ENCODE results near the gene DOP1B. TPM values are rescaled to one million over a fixed set of nuclear protein-coding genes. Genes with fewer than 3 reads are reported as not detected.

DOP1B gene
- total RNA-seq, 1 donor from 2014 or later, result 13.5 TPM

DNA sequence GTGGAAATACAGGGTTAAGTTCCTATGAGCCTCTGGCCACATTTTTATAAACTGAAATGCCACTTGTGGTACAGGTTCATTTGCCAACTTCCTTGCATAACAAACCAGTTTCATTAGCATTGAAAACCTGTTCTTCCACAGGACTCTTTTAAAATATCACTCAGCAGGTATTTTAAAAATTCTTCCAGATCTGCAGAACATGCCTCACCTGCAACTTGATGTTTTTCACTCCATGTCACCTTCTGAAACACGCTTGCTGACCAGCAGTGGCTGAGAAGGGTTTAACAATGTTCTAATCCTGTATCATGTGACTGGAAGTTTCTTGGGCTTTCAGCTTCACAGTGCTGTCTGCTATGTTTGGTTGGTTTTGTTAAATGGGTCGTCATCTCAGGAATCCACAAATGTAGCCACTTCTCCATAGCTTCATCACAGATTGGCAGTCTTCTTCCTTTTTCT lies 39.3 kb upstream of the DOP1B start:
- H3K4me1 Mint-ChIP-seq, result peaks cover 10% of the 10 kb centered on the region
- TF ChIP-seq, protein P1, sequence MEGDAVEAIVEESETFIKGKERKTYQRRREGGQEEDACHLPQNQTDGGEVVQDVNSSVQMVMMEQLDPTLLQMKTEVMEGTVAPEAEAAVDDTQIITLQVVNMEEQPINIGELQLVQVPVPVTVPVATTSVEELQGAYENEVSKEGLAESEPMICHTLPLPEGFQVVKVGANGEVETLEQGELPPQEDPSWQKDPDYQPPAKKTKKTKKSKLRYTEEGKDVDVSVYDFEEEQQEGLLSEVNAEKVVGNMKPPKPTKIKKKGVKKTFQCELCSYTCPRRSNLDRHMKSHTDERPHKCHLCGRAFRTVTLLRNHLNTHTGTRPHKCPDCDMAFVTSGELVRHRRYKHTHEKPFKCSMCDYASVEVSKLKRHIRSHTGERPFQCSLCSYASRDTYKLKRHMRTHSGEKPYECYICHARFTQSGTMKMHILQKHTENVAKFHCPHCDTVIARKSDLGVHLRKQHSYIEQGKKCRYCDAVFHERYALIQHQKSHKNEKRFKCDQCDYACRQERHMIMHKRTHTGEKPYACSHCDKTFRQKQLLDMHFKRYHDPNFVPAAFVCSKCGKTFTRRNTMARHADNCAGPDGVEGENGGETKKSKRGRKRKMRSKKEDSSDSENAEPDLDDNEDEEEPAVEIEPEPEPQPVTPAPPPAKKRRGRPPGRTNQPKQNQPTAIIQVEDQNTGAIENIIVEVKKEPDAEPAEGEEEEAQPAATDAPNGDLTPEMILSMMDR (conservative IDR thresholded peaks at IDR 0.05), result no peak
- H3K9me3 Mint-ChIP-seq, result no peaks in the 10 kb centered on the region
- H3K27me3 Mint-ChIP-seq (ENCODE audit: low read depth), result no peaks in the 10 kb centered on the region
- DNase-seq (ENCODE audit: low read depth, low spot score), result no peak
- H3K36me3 Mint-ChIP-seq (ENCODE audit: low read depth), result no peaks in the 10 kb centered on the region
- no peak overlapping the region for H3K27ac Mint-ChIP-seq (ENCODE audit: unreplicated experiment)
- no peak overlapping the region for H3K4me3 Mint-ChIP-seq

DNA sequence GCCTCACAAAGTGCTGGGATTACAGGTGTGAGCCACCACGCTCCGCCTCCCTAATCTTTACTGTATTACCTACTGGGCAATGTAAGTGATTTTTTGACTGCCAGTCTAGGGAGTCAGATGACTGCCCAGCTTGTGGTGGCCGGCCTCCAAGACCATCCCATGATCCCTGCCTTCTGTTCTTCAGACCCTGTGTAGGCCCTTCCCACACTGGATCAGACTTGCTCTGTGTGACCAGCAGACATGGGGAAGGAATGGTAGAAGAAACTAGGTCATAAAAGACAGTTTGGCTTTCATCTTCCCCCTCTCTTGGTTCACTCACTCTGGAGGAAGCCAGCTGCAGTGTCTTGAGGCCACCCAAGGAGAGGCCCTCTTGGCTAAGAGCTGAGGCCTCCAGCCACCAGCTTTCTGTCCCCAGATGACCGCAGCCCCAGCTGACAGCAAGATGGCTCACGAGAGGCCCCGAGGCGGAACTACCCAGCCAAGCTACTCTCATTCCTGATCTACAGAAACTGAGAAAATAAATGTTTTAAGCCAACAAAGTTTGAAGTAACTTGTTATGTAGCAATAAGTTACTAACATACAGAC lies 36.2 kb upstream of the DOP1B start:
- Mint-ChIP-seq H3K4me1 (no peaks in the 10 kb centered on the region), H3K9me3 (no peaks in the 10 kb centered on the region)
- TF ChIP-seq, protein P1 (conservative IDR thresholded peaks at IDR 0.05), result no peak

DNA sequence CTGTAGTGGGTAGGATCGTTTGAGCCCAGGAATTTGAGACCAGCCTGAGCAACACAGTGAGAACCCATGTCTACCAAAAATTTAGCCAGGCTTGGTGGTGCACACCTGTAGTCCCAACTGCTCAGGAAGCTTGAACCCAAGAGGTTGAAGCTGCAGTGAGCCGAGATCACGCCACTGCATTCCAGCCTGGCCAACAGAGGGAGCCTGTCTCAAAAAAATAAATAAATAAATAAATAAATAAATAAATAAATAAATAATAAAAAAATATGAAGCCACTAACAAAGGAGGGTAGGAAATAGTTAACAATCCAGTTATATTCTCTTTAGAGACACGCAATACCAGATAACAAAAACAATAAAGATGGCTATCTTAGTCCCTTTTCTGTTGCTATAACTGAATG lies 33.6 kb upstream of the DOP1B start:
- DNase-seq (ENCODE audit: low read depth, low spot score), result no peak
- Mint-ChIP-seq H3K36me3 (ENCODE audit: low read depth) (no peaks in the 10 kb centered on the region), H3K4me1 (peaks cover 3% of the 10 kb centered on the region), H3K9me3 (no peaks in the 10 kb centered on the region), H3K4me3 (no peak overlapping the region), H3K27me3 (ENCODE audit: low read depth) (peaks cover 4% of the 10 kb centered on the region), H3K27ac (ENCODE audit: unreplicated experiment) (no peak overlapping the region)
- TF ChIP-seq, protein P1 (conservative IDR thresholded peaks at IDR 0.05), result peak; percentile 51

More for the DNA sequence above, 36.2 kb upstream of the DOP1B start:
- Mint-ChIP-seq H3K27ac (ENCODE audit: unreplicated experiment) (no peak overlapping the region), H3K4me3 (no peak overlapping the region), H3K27me3 (ENCODE audit: low read depth) (no peaks in the 10 kb centered on the region), H3K36me3 (ENCODE audit: low read depth) (no peaks in the 10 kb centered on the region)
- no peak for DNase-seq (ENCODE audit: low read depth, low spot score)

- no peak overlapping the region for H3K4me3 Mint-ChIP-seq
- no peaks in the 10 kb centered on the region for H3K9me3 Mint-ChIP-seq
- H3K4me1 Mint-ChIP-seq, result peaks cover 3% of the 10 kb centered on the region
- DNase-seq (ENCODE audit: low read depth, low spot score), result no peak
- H3K36me3 Mint-ChIP-seq (ENCODE audit: low read depth), result no peaks in the 10 kb centered on the region
- no peak overlapping the region for H3K27ac Mint-ChIP-seq (ENCODE audit: unreplicated experiment)
- H3K27me3 Mint-ChIP-seq (ENCODE audit: low read depth), result peaks cover 11% of the 10 kb centered on the region
- TF ChIP-seq, protein P1 (conservative IDR thresholded peaks at IDR 0.05), result no peak
Observed at GRCh38 chr21:36124395-36124794, 32.2 kb upstream of the DOP1B start.

GRCh38 chr21:36125512-36126207 lies 31.0 kb upstream of the DOP1B start:
- Mint-ChIP-seq H3K36me3 (ENCODE audit: low read depth) (no peaks in the 10 kb centered on the region), H3K9me3 (no peaks in the 10 kb centered on the region), H3K27me3 (ENCODE audit: low read depth) (peaks cover 16% of the 10 kb centered on the region), H3K27ac (ENCODE audit: unreplicated experiment) (no peak overlapping the region), H3K4me1 (peaks cover 8% of the 10 kb centered on the region), H3K4me3 (peak overlapping the region; percentile 67)
- TF ChIP-seq, protein P1 (conservative IDR thresholded peaks at IDR 0.05), result peak; percentile 86
- peak; percentile 47 for DNase-seq (ENCODE audit: low read depth, low spot score)

All from neural crest cell (in vitro differentiated cells).